Esophagus (tissue), 2 donors: ENCODE measurements around the gene HS1BP3. TPM values are rescaled to one million over a fixed set of nuclear protein-coding genes. Genes with fewer than 3 reads are reported as not detected.
A peak's percentile ranks its signal among the peaks of the same experiment; 100 is the strongest.

ENCODE experiments used
- H3K27ac ChIP-seq, 2 donors: one replicate each; pipeline ENCODE4 v1.5.1; 2013; ENCODE audit warnings: low read depth in 2 of 2, mild to moderate bottlenecking in 2 of 2, inconsistent platforms in 1 of 2, low read length in 1 of 2, moderate library complexity in 1 of 2
- H3K27me3 ChIP-seq, 2 donors: one replicate each; pipeline ENCODE4 v1.6.1; 2013; ENCODE audit warnings: low read length in 2 of 2, control low read depth in 1 of 2, mild to moderate bottlenecking in 1 of 2; ENCODE audit not compliant: insufficient read depth in 2 of 2, control insufficient read depth in 1 of 2
- H3K36me3 ChIP-seq, 2 donors: one replicate each; pipeline ENCODE4 v1.6.1; 2013; ENCODE audit warnings: low read length in 1 of 2; ENCODE audit not compliant: control insufficient read depth in 2 of 2, insufficient read depth in 2 of 2
- H3K4me1 ChIP-seq, 2 donors: one replicate each; pipeline ENCODE4 v1.6.1; 2013; ENCODE audit warnings: low read length in 1 of 2; ENCODE audit not compliant: control insufficient read depth in 2 of 2, insufficient read depth in 2 of 2
- H3K4me3 ChIP-seq, 2 donors: one replicate each; pipeline ENCODE4 v1.5.1; 2013; ENCODE audit warnings: low read length in 2 of 2, mild to moderate bottlenecking in 2 of 2, low read depth in 1 of 2, moderate library complexity in 1 of 2
- H3K9me3 ChIP-seq, 2 donors: one replicate each; pipeline ENCODE4 v1.6.1; 2013; ENCODE audit warnings: mild to moderate bottlenecking in 2 of 2, low read depth in 1 of 2, low read length in 1 of 2, moderate library complexity in 1 of 2; ENCODE audit not compliant: control insufficient read depth in 2 of 2, insufficient read depth in 1 of 2
- WGBS, 2 donors: extraction: QIAGEN DNeasy Blood & Tissue Kit; methylation state at CpG; one replicate each; pipeline ENCODE4 v1.1.7; 2013; 5-methylcytosine and 5-hydroxymethylcytosine counted together
- polyA plus RNA-seq, 2 donors: library from polyadenylated mRNA; stranded (reverse); fragments of 200-250 nt; gene quantifications; one replicate each; pipeline ENCODE4 v1.2.3, GENCODE V29; 2013
- donor health status: healthy with polysubstance abuse.
- donor health status: Bipolar disorder and iron deficiency.

The HS1BP3 gene
- polyA plus RNA-seq, 2 donors, result 12.2 to 13.4 TPM

- H3K27ac ChIP-seq, result peak overlapping the region in 1 of 2 donors; percentile 59
- 86 to 90% methylated on average over 20 of the region's 20 CpGs for whole genome bisulfite sequencing, 2 donors
- H3K36me3 ChIP-seq, result peaks cover 15 to 31% of the 10 kb centered on the region in 2 donors
- no peaks in the 10 kb centered on the region for H3K27me3 ChIP-seq
- H3K4me3 ChIP-seq, result no peak overlapping the region
- H3K9me3 ChIP-seq, result no peaks in the 10 kb centered on the region
- peaks cover 3 to 11% of the 10 kb centered on the region in 2 donors for H3K4me1 ChIP-seq
These were observed 24.0 kb downstream of the HS1BP3 start for GRCh38 chr2:20626698-20627513.

- Histone ChIP-seq H3K27me3 (no peaks in the 10 kb centered on the region), H3K36me3 (peaks cover 15 to 37% of the 10 kb centered on the region in 2 donors), H3K9me3 (no peaks in the 10 kb centered on the region), H3K27ac (peak overlapping the region in 1 of 2 donors; percentile 59), H3K4me1 (peaks cover 4 to 11% of the 10 kb centered on the region in 2 donors), H3K4me3 (no peak overlapping the region)
- WGBS, 2 donors, result 99 to 100% methylated on average over 2 of the region's 2 CpGs
These were observed 24.6 kb downstream of the HS1BP3 start for GRCh38 chr2:20626392-20626697.

- Histone ChIP-seq H3K27ac (peak overlapping the region in 1 of 2 donors; percentile 67), H3K9me3 (no peaks in the 10 kb centered on the region), H3K4me1 (peaks cover 9 to 12% of the 10 kb centered on the region in 2 donors), H3K4me3 (no peak overlapping the region), H3K27me3 (no peaks in the 10 kb centered on the region), H3K36me3 (peaks cover 14 to 38% of the 10 kb centered on the region in 2 donors)
- 80 to 82% methylated on average over 19 of the region's 19 CpGs for WGBS, 2 donors
These were observed 25.2 kb downstream of the HS1BP3 start for GRCh38 chr2:20625491-20626391.

GRCh38 chr2:20624884-20625485, 25.9 kb downstream of the HS1BP3 start:
- WGBS, 2 donors, result 86 to 87% methylated on average over 11 of the region's 11 CpGs
- H3K36me3 ChIP-seq, result peaks cover 12 to 41% of the 10 kb centered on the region in 2 donors

DNA sequence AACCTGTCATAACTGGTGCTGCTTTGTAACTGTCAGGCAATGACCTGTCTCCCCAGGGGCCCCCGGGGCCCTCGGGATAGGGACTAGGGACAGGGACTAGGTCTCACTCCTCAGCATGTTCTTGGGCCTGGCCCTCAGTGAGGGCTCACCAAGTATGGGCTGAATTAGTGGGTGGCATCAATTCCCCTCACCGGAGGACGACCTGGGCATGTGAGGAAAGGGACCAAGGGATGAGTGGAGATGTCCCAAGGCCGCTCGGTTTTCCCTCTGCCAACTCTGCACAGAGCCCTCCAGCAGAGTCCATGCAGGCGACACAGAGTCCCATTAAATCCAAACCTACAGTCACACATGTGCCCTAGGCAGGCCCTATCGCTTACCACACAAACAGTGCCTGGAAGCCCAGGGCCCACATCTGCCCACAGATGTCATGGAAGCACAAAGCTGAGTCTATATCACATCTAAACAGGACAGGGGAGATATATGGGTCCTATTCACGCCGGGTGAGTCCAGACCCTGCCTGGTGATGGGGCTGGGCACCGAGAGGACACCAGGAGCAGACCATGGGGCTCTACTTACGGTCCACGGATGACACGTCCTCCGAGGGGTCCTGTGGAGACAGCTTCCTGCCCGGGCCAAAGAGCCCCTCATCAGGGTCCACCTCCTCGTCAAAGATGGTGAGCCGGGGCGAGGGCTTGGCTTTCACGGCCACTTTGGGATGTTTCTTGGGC, 26.6 kb downstream of the HS1BP3 start:
- H3K4me3 ChIP-seq, result no peak overlapping the region
- peaks cover 8 to 9% of the 10 kb centered on the region in 2 donors for H3K4me1 ChIP-seq
- 87 to 88% methylated on average over 20 of the region's 20 CpGs for WGBS, 2 donors
- no peaks in the 10 kb centered on the region for H3K27me3 ChIP-seq
- H3K36me3 ChIP-seq, result peaks cover 12 to 36% of the 10 kb centered on the region in 2 donors
- no peaks in the 10 kb centered on the region for H3K9me3 ChIP-seq
- H3K27ac ChIP-seq, result peak overlapping the region in 1 of 2 donors; percentile 17

More at GRCh38 chr2:20624884-20625485, 25.9 kb downstream of the HS1BP3 start:
- H3K27ac ChIP-seq, result peak overlapping the region in 1 of 2 donors; percentile 67
- no peak overlapping the region for H3K4me3 ChIP-seq
- H3K9me3 ChIP-seq, result no peaks in the 10 kb centered on the region
- H3K27me3 ChIP-seq, result no peaks in the 10 kb centered on the region
- H3K4me1 ChIP-seq, result peaks cover 11 to 13% of the 10 kb centered on the region in 2 donors

DNA sequence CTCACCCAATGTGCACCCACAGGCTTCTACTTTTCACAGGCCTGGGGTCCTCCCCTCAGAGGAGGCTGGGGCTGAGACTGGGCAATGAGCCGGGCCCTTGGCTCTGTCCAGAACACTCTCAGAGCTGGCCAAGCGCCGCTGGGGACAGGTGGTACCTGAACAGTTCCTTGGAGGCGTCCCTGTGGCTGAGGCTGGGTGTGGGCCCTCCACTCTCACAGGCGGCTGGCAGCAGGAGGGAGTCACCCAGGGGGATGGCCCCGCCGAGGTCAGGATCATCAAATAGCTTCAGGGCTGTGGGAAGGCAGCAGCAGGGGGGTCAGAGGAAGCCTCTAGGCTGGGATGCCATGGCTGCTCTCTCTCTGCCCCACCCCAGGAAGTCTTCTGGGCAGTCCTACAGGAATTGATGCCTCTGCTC, 27.1 kb downstream of the HS1BP3 start:
- no peak overlapping the region for H3K27ac ChIP-seq
- H3K27me3 ChIP-seq, result no peaks in the 10 kb centered on the region
- peaks cover 12 to 36% of the 10 kb centered on the region in 2 donors for H3K36me3 ChIP-seq
- peaks cover 9 to 14% of the 10 kb centered on the region in 2 donors for H3K4me1 ChIP-seq
- H3K9me3 ChIP-seq, result no peaks in the 10 kb centered on the region
- H3K4me3 ChIP-seq, result no peak overlapping the region
- 88% methylated on average over 7 of the region's 7 CpGs for WGBS, 2 donors

DNA sequence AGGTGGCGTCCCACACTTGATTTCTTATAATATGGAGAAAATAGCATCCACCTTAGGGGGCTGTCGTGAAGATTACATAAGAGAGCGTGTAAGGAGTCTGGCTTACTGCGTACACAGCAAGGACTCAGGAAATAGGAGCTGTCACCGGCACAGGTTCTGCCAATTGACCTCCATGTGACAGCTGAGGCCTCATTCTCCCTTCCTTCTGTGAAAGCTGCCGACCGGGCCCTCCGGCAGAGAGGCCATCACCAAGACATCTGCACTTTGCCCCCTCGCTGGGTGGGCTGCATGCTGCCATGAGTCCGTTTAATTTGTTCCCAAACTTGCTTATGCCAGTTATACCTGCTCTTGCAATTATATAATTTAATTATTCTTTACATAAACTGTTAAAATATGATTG, 27.7 kb downstream of the HS1BP3 start:
- no peaks in the 10 kb centered on the region for H3K9me3 ChIP-seq
- WGBS, 2 donors, result 83 to 86% methylated on average over 10 of the region's 10 CpGs
- peak overlapping the region in 1 of 2 donors; percentile 36 for H3K27ac ChIP-seq
- peaks cover 9 to 15% of the 10 kb centered on the region in 2 donors for H3K4me1 ChIP-seq
- peaks cover 12 to 36% of the 10 kb centered on the region in 2 donors for H3K36me3 ChIP-seq
- H3K4me3 ChIP-seq, result no peak overlapping the region
- no peaks in the 10 kb centered on the region for H3K27me3 ChIP-seq

DNA sequence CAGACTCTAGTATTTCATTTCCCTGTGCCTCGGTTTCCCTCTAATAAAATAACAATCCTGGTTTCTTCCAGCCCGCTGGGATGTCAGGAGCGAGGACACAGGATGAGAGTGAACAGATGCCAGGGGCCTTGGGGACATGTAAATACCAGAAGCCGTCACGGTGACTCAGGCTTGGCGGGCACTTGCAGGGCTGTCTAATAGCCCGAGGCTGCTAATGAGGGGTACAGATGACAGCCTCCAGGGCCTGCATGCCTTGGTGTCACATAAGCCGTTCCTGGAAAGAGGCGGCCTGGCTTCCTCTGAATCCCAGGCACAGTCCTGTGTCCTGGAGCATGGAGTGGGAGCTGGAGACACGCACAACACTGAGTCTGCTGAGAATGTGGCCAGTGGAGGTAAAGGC, 28.2 kb downstream of the HS1BP3 start:
- Histone ChIP-seq H3K36me3 (peaks cover 12 to 36% of the 10 kb centered on the region in 2 donors), H3K9me3 (no peaks in the 10 kb centered on the region), H3K4me3 (no peak overlapping the region), H3K27ac (peak overlapping the region in 1 of 2 donors; percentile 36), H3K27me3 (no peaks in the 10 kb centered on the region), H3K4me1 (peaks cover 9 to 19% of the 10 kb centered on the region in 2 donors)
- 81 to 82% methylated on average over 10 of the region's 10 CpGs for WGBS, 2 donors

- peaks cover 12 to 20% of the 10 kb centered on the region in 2 donors for H3K4me1 ChIP-seq
- 95 to 96% methylated on average over 11 of the region's 11 CpGs for WGBS, 2 donors
- H3K36me3 ChIP-seq, result peaks cover 12 to 36% of the 10 kb centered on the region in 2 donors
These were observed 28.6 kb downstream of the HS1BP3 start for GRCh38 chr2:20622296-20622686.

More at GRCh38 chr2:20622296-20622686, 28.6 kb downstream of the HS1BP3 start:
- Histone ChIP-seq H3K27me3 (no peaks in the 10 kb centered on the region), H3K9me3 (no peaks in the 10 kb centered on the region), H3K27ac (no peak overlapping the region), H3K4me3 (no peak overlapping the region)
